Nephron (organoid): Measurements from ENCODE around the gene SEC24D.

ENCODE experiments used
- H3K27ac Mint-ChIP-seq, 3 experiments: 2 replicates each; pipeline ENCODE4 v1.8.0; 2020; ENCODE audit warnings: mixed read lengths in 3 of 3, mild to moderate bottlenecking in 2 of 3, moderate library complexity in 1 of 3
- H3K27me3 Mint-ChIP-seq: 2 replicates; pipeline ENCODE4 v1.8.0; 2021; ENCODE audit warnings: low read depth, mild to moderate bottlenecking, moderate library complexity, mixed read lengths
- H3K36me3 Mint-ChIP-seq: 2 replicates; pipeline ENCODE4 v1.8.0; 2020; ENCODE audit warnings: low read depth, mixed read lengths
- H3K4me1 Mint-ChIP-seq: 2 replicates; pipeline ENCODE4 v1.8.0; 2020; ENCODE audit warnings: mixed read lengths
- H3K4me3 Mint-ChIP-seq, 3 experiments: 2 replicates each; pipeline ENCODE4 v1.8.0; 2020; ENCODE audit warnings: mild to moderate bottlenecking in 3 of 3, mixed read lengths in 3 of 3, moderate library complexity in 2 of 3
- H3K9me3 Mint-ChIP-seq: 2 replicates; pipeline ENCODE4 v1.8.0; 2020; ENCODE audit warnings: mixed read lengths
- CTCF ChIP-seq, 3 experiments: fragments of 200-600 bp; sonication (generic); IDR thresholded peaks; one replicate each; pipeline ENCODE4 v1.5.0; 2021; ENCODE audit warnings: antibody characterized with exemption in 3 of 3; ENCODE audit not compliant: unreplicated experiment in 3 of 3

SEC24D gene

DNA sequence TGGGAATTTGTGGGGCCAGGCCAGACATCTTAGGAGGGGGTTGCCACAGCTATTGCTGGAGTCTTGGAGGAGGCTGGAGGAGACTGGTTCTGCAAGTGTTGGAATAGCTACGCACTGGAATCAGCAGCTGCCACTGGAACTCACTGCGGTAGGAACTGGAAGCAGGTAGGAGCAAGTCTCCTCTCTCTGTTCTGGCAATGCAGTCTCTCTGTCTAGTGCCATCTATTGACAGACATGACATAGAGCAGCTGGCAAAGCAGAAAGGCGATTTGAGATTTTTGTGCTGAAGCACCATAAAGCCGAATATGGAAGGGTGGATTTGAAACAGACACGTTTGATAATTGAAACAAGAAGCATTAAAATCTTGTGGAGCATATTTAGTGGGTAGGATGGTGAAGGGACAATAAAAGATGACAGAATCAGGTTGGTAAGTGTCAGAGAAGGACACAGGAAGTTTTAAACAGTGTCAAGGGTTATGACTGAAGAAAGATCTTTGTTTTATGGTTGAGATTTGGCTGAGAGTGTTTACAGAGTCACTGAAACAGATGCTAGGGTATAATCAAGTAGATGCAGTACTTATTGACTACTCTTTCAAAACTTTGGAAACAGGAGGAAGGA is 29.3 kb upstream of the SEC24D start:
- no peaks in the 10 kb centered on the region for H3K9me3 Mint-ChIP-seq
- no peaks in the 10 kb centered on the region for H3K36me3 Mint-ChIP-seq
- TF ChIP-seq CTCF (IDR thresholded peaks at IDR 0.05; ENCODE audit: unreplicated experiment in 3 of 3) = peak; percentile 57 to 59 (median 57)
- no peak overlapping the region for H3K4me3 Mint-ChIP-seq
- peaks cover 13% of the 10 kb centered on the region for H3K4me1 Mint-ChIP-seq
- no peak overlapping the region for H3K27ac Mint-ChIP-seq
- no peaks in the 10 kb centered on the region for H3K27me3 Mint-ChIP-seq

DNA sequence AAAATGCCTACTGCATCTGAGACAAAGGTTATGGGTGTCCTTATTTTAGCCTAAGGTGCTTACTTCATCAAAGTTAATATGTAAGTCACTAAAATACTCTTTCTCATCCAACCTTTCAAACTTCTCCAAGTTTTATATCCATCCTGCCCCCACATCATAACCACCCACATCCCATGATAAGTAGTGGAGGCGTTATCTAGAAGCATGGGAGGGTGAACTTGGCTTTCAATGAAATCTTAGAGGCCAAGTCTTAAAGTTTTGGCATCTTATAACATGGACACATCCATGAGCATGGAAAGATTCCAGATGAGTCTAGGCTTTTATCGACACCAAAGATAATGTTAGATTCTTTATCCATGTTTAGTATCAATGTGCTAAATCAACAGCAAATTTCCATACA is 22.9 kb upstream of the SEC24D start:
- Mint-ChIP-seq H3K4me1 (peaks cover 5% of the 10 kb centered on the region), H3K4me3 (no peak overlapping the region), H3K27me3 (no peaks in the 10 kb centered on the region), H3K36me3 (no peaks in the 10 kb centered on the region), H3K27ac (no peak overlapping the region), H3K9me3 (no peaks in the 10 kb centered on the region)
- TF ChIP-seq CTCF (IDR thresholded peaks at IDR 0.05; ENCODE audit: unreplicated experiment in 3 of 3) = no peak

GRCh38 chr4:118857760-118858159 is 21.8 kb upstream of the SEC24D start:
- no peak overlapping the region for H3K27ac Mint-ChIP-seq
- H3K36me3 Mint-ChIP-seq = no peaks in the 10 kb centered on the region
- H3K9me3 Mint-ChIP-seq = no peaks in the 10 kb centered on the region
- no peak for TF ChIP-seq CTCF (IDR thresholded peaks at IDR 0.05; ENCODE audit: unreplicated experiment in 3 of 3)
- no peak overlapping the region for H3K4me3 Mint-ChIP-seq
- H3K4me1 Mint-ChIP-seq = peaks cover 5% of the 10 kb centered on the region
- H3K27me3 Mint-ChIP-seq = no peaks in the 10 kb centered on the region

DNA sequence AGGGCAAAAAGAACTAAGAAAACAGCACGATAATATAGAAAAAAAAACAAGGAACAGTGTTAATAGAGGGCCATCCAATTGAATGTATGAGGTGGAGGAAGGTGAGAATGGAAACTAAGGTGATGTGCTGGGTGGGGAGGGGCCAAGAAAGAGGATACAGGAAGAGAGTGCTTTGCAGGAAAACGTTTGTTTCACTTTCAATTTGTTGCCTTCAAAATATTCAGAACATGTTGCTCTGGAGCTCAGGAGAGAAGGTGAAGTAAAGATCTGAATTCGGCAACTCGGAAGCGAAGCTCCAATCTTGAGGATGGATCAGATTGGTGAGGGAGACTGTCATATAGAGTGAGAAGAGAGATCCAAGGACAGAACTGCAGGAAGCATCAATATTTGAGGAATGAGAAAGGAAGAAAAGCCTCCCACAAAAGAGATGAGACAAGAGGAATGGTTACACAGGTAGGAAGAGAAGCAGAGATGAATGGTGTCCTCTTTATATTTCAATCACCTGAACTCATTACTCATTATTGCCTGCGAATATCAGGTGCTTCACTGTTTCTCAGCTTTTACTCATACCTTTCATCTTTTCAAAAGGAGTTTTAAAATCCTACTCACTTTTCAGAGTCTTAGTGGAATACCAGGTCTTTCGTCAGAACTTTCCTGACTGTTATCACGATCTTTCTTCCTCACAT is 14.7 kb upstream of the SEC24D start:
- H3K9me3 Mint-ChIP-seq = no peaks in the 10 kb centered on the region
- H3K4me3 Mint-ChIP-seq = peak overlapping the region; percentile 59 to 77 (median 74)
- peak overlapping the region in 2 of 3 experiments; percentile 6 to 47 for H3K27ac Mint-ChIP-seq
- H3K27me3 Mint-ChIP-seq = peaks cover 5% of the 10 kb centered on the region
- H3K4me1 Mint-ChIP-seq = peaks cover 12% of the 10 kb centered on the region
- H3K36me3 Mint-ChIP-seq = no peaks in the 10 kb centered on the region
- no peak for TF ChIP-seq CTCF (IDR thresholded peaks at IDR 0.05; ENCODE audit: unreplicated experiment in 3 of 3)

DNA sequence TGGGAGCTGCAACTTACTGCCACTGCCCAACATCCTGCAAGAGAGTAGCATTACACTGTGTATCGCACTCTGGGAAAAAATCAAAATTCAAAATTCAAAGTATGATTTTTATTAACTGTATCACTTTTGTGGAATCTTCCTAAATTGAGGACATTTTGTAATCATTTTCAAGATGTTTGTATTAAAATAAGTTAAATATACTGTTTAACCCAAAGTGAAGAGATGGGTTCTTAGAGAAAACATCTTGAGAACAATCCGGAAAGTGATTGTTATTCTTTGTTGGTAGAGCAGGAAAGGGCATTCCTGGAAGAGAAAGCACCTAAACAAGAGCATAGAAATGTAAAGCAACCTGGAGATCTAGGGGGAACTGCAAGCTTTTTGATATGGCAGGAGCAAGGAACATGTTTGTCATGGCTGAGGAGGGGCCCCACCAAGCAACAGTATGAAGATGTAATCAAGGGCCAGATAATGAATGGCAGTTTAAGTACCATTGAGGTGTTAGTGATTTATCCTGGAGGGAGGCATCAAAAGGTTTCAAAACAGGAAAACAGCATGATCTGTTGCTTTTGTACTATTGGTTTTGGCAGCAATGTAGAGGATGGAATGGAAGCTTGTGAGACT is 14.1 kb upstream of the SEC24D start:
- Mint-ChIP-seq H3K9me3 (no peaks in the 10 kb centered on the region), H3K36me3 (no peaks in the 10 kb centered on the region), H3K27me3 (peaks cover 5% of the 10 kb centered on the region), H3K27ac (peak overlapping the region in 2 of 3 experiments; percentile 6 to 47), H3K4me3 (peak overlapping the region; percentile 59 to 77 (median 74)), H3K4me1 (peaks cover 13% of the 10 kb centered on the region)
- no peak for TF ChIP-seq CTCF (IDR thresholded peaks at IDR 0.05; ENCODE audit: unreplicated experiment in 3 of 3)
